CD4-positive, alpha-beta memory T cell (primary cell): ENCODE data around the gene RFFL. TPM values are rescaled to one million over a fixed set of nuclear protein-coding genes. Genes with fewer than 3 reads are reported as not detected.
"Not testable (repeated sequence)": the region's sequence is repeated elsewhere in the genome, so short reads cannot be mapped to it uniquely, and the experiment has no call there.

Experiments used
- CTCF ChIA-PET: fragments of 350-600 bp; sonication (Branson Sonifier 250); formaldehyde crosslinking; loops from one replicate; lab custom pipeline; 2021; ENCODE audit warnings: inconsistent platforms; ENCODE audit not compliant: partially characterized antibody; lab: Charles Lee
- POLR2A ChIA-PET: fragments of 350-600 bp; sonication (Branson Sonifier 250); formaldehyde crosslinking; loops from one replicate; lab custom pipeline; 2021; ENCODE audit not compliant: partially characterized antibody; lab: Charles Lee
- DNase-seq, 5 donors: peaks; one replicate each; pipeline versions ENCODE4 v3.0.0 to v3.0.0-alpha.2; 2020 to 2022; ENCODE audit warnings: mixed read lengths in 1 of 5
- H3K27ac ChIP-seq: one replicate; pipeline ENCODE4 v1.7.0; 2013; ENCODE audit warnings: low read depth, low read length
- H3K27me3 ChIP-seq: 2 replicates; pipeline ENCODE4 v1.7.0; 2013; ENCODE audit warnings: mild to moderate bottlenecking, low read length, moderate library complexity; ENCODE audit not compliant: insufficient read depth
- H3K36me3 ChIP-seq: 2 replicates; pipeline ENCODE4 v1.7.0; 2013; ENCODE audit warnings: mild to moderate bottlenecking, low read length, moderate library complexity; ENCODE audit not compliant: insufficient read depth
- H3K4me1 ChIP-seq: 2 replicates; pipeline ENCODE4 v1.7.0; 2013; ENCODE audit warnings: mild to moderate bottlenecking, low read length, moderate library complexity; ENCODE audit not compliant: insufficient read depth
- H3K4me3 ChIP-seq, 2 donors: one replicate each; pipeline ENCODE4 v1.7.0; 2013; ENCODE audit warnings: low read length in 2 of 2, mild to moderate bottlenecking in 1 of 2
- H3K9me3 ChIP-seq, 2 donors: one replicate each; pipeline ENCODE4 v1.7.0; 2013; ENCODE audit warnings: low read length in 2 of 2, control low read depth in 1 of 2; ENCODE audit not compliant: control insufficient read depth in 1 of 2
- H3K27ac Mint-ChIP-seq, 7 donors: one replicate each; pipeline ENCODE4 v1.8.0; 2020 to 2021; ENCODE audit warnings: mixed read lengths in 7 of 7, mild to moderate bottlenecking in 6 of 7, inconsistent platforms in 3 of 7, moderate library complexity in 3 of 7
- H3K27me3 Mint-ChIP-seq, 2 donors: one replicate each; pipeline ENCODE4 v1.8.0; 2020 to 2021; ENCODE audit warnings: mixed read lengths in 2 of 2
- H3K36me3 Mint-ChIP-seq, 2 donors: one replicate each; pipeline ENCODE4 v1.8.0; 2020 to 2021; ENCODE audit warnings: mixed read lengths in 2 of 2, inconsistent platforms in 1 of 2, mild to moderate bottlenecking in 1 of 2
- H3K4me1 Mint-ChIP-seq, 4 donors: one replicate each; pipeline ENCODE4 v1.8.0; 2020 to 2021; ENCODE audit warnings: mixed read lengths in 4 of 4, mild to moderate bottlenecking in 1 of 4
- H3K4me3 Mint-ChIP-seq, 8 donors: one replicate each; pipeline ENCODE4 v1.8.0; 2020 to 2021; ENCODE audit warnings: mixed read lengths in 8 of 8, mild to moderate bottlenecking in 7 of 8, moderate library complexity in 6 of 8, inconsistent platforms in 3 of 8
- H3K9me3 Mint-ChIP-seq, 8 donors: one replicate each; pipeline ENCODE4 v1.8.0; 2020 to 2021; ENCODE audit warnings: mixed read lengths in 8 of 8, mild to moderate bottlenecking in 5 of 8, inconsistent platforms in 3 of 8, moderate library complexity in 1 of 8
- intact Hi-C: fragments of 100-400 bp; cut with micrococcal nuclease; formaldehyde crosslinking; loops from one replicate; pipeline ENCODE4 v1.15.1; 2023
- polyA plus RNA-seq, 2 donors: library from polyadenylated mRNA; unstranded; fragments of 300-500 nt; fragmentation: Illumina TruSeq; gene quantifications; one replicate each; pipeline ENCODE4 v1.2.3, GENCODE V29; 2021
- total RNA-seq, 2 experiments: library from RNA; stranded (reverse); gene quantifications; one replicate each; pipeline ENCODE4 v1.2.3, GENCODE V29; 2021

The RFFL gene
- total and polyA plus RNA-seq, 4 experiments from 2014 or later, result 48.3 to 82.3 (median 61.6) TPM

- Mint-ChIP-seq H3K4me1 (peaks cover 50 to 81% (median 65%) of the 10 kb centered on the region in 4 donors), H3K9me3 (no peaks in the 10 kb centered on the region), H3K27me3 (no peaks in the 10 kb centered on the region), H3K36me3 (peaks cover under 1 to 3% of the 10 kb centered on the region in 2 donors), H3K4me3 (peak overlapping the region; percentile 74 to 87 (median 86)), H3K27ac (peak overlapping the region; percentile 83 to 96 (median 92))
- no peak for DNase-seq
- peaks cover 91% of the 10 kb centered on the region for H3K4me1 ChIP-seq
- peak overlapping the region; percentile 26 to 35 for H3K4me3 ChIP-seq
- ChIA-PET CTCF (interaction anchor here (0.5 to 5.2 kb wide), 8 partner anchors 9 to 758 kb away, joined by 3 to 45 read pairs (median 6); partner anchors contain the start of gene RFFL), POLR2A (interaction anchor here (1.0 to 12.1 kb wide), 11 partner anchors 8 to 491 kb away, joined by 3 to 179 read pairs (median 5); partner anchors contain the start of gene RFFL)
- no peaks in the 10 kb centered on the region for H3K9me3 ChIP-seq
- H3K27me3 ChIP-seq, result no peaks in the 10 kb centered on the region
- intact Hi-C loops, result loop anchor here (1.0 to 2.0 kb wide), 3 partner anchors 17 to 43 kb away; partner anchors contain the start of gene RFFL
- H3K36me3 ChIP-seq, result no peaks in the 10 kb centered on the region
- H3K27ac ChIP-seq, result peak overlapping the region; percentile 68
Observed at GRCh38 chr17:35046245-35046644, 17.3 kb downstream of the RFFL start.

- Histone ChIP-seq H3K27ac (peak overlapping the region; percentile 68), H3K4me1 (peaks cover 85% of the 10 kb centered on the region)
- H3K9me3 ChIP-seq, H3K36me3 ChIP-seq, DNase-seq, H3K9me3 Mint-ChIP-seq, H3K27me3 ChIP-seq, H3K4me3 ChIP-seq, H3K36me3 Mint-ChIP-seq, intact Hi-C loops, H3K27me3 Mint-ChIP-seq: not testable (repeated sequence)
- peak overlapping the region; percentile 83 to 96 (median 92) for H3K27ac Mint-ChIP-seq
- CTCF ChIA-PET, result interaction anchor here (3.9 to 5.2 kb wide), 2 partner anchors 18 to 23 kb away, joined by 20 to 45 read pairs; partner anchors contain the start of gene RFFL
- POLR2A ChIA-PET, result interaction anchor here (1.3 to 12.1 kb wide), 8 partner anchors 8 to 491 kb away, joined by 4 to 179 read pairs (median 14); partner anchors contain the start of gene RFFL
- H3K4me3 Mint-ChIP-seq, result peak overlapping the region; percentile 74 to 87 (median 86)
- H3K4me1 Mint-ChIP-seq, result peaks cover 49 to 79% (median 64%) of the 10 kb centered on the region in 4 donors
Observed at GRCh38 chr17:35045458-35045979, 18.0 kb downstream of the RFFL start.

- H3K4me3 Mint-ChIP-seq, result peak overlapping the region in 6 of 8 donors; percentile 17 to 75 (median 61)
- peaks cover 71% of the 10 kb centered on the region for H3K4me1 ChIP-seq
- no peaks in the 10 kb centered on the region for H3K36me3 ChIP-seq
- H3K27me3 ChIP-seq, result no peaks in the 10 kb centered on the region
- H3K9me3 ChIP-seq, result no peaks in the 10 kb centered on the region
- no peaks in the 10 kb centered on the region for H3K27me3 Mint-ChIP-seq
- CTCF ChIA-PET, result interaction anchor here (0.7 to 5.2 kb wide), 4 partner anchors 20 to 46 kb away, joined by 4 to 45 read pairs (median 12); partner anchors contain the start of gene RFFL
- peak overlapping the region; percentile 68 for H3K27ac ChIP-seq
- POLR2A ChIA-PET, result interaction anchor here (0.6 to 12.1 kb wide), 4 partner anchors 18 to 82 kb away, joined by 3 to 179 read pairs (median 56); partner anchors contain the start of gene RFFL
- intact Hi-C loops, result no loop called here
- peaks cover 3 to 13% of the 10 kb centered on the region in 2 donors for H3K36me3 Mint-ChIP-seq
- no peaks in the 10 kb centered on the region for H3K9me3 Mint-ChIP-seq
- no peak for DNase-seq
- H3K4me1 Mint-ChIP-seq, result peaks cover 47 to 78% (median 60%) of the 10 kb centered on the region in 4 donors
- peak overlapping the region; percentile 83 to 96 (median 93) for H3K27ac Mint-ChIP-seq
- no peak overlapping the region for H3K4me3 ChIP-seq
Observed at GRCh38 chr17:35044181-35044580, 19.3 kb downstream of the RFFL start.

GRCh38 chr17:35041390-35041789, 22.1 kb downstream of the RFFL start:
- H3K27me3 Mint-ChIP-seq, result no peaks in the 10 kb centered on the region

GRCh38 chr17:35038453-35038852, 25.1 kb downstream of the RFFL start:
- CTCF ChIA-PET, result interaction anchor here (1.3 kb wide), 1 partner anchor 25 kb away, joined by 4 read pairs; the partner anchor contains the start of gene RFFL
- H3K36me3 ChIP-seq, result no peaks in the 10 kb centered on the region

More at GRCh38 chr17:35041390-35041789, 22.1 kb downstream of the RFFL start:
- Mint-ChIP-seq H3K4me3 (peak overlapping the region in 1 of 8 donors; percentile 36), H3K36me3 (peaks cover 7 to 20% of the 10 kb centered on the region in 2 donors), H3K9me3 (no peaks in the 10 kb centered on the region), H3K4me1 (peaks cover 38 to 71% (median 54%) of the 10 kb centered on the region in 4 donors), H3K27ac (peak overlapping the region in 4 of 7 donors; percentile 17 to 81 (median 47))
- Histone ChIP-seq H3K4me1 (peaks cover 45% of the 10 kb centered on the region), H3K36me3 (no peaks in the 10 kb centered on the region), H3K27ac (no peak overlapping the region), H3K4me3 (no peak overlapping the region), H3K27me3 (no peaks in the 10 kb centered on the region), H3K9me3 (no peaks in the 10 kb centered on the region)
- POLR2A ChIA-PET, result interaction anchor here (0.6 to 10.0 kb wide), 8 partner anchors 8 to 39 kb away, joined by 3 to 107 read pairs (median 4); partner anchors contain the start of gene RFFL
- intact Hi-C loops, result no loop called here
- CTCF ChIA-PET, result interaction anchor here (0.6 to 2.3 kb wide), 8 partner anchors 10 to 48 kb away, joined by 3 to 18 read pairs (median 6); partner anchors contain the start of gene RFFL
- DNase-seq, result no peak

GRCh38 chr17:35030780-35031179, 32.7 kb downstream of the RFFL start:
- no peaks in the 10 kb centered on the region for H3K27me3 Mint-ChIP-seq
- intact Hi-C loops, result no loop called here
- H3K27ac Mint-ChIP-seq, result no peak overlapping the region
- H3K36me3 Mint-ChIP-seq, result peaks cover 16 to 24% of the 10 kb centered on the region in 2 donors
- H3K4me3 Mint-ChIP-seq, result no peak overlapping the region
- H3K4me1 Mint-ChIP-seq, result peaks cover 22 to 32% (median 26%) of the 10 kb centered on the region in 4 donors
- H3K36me3 ChIP-seq, result no peaks in the 10 kb centered on the region
- H3K4me3 ChIP-seq, result no peak overlapping the region
- H3K9me3 ChIP-seq, result no peaks in the 10 kb centered on the region
- ChIA-PET POLR2A (interaction anchor here (1.3 kb wide), 1 partner anchor 32 kb away, joined by 5 read pairs; the partner anchor contains the start of gene RFFL), CTCF (interaction anchor here (1.2 kb wide), 1 partner anchor 32 kb away, joined by 4 read pairs; the partner anchor contains the start of gene RFFL)
- no peak overlapping the region for H3K27ac ChIP-seq
- no peaks in the 10 kb centered on the region for H3K9me3 Mint-ChIP-seq
- DNase-seq, result no peak
- no peaks in the 10 kb centered on the region for H3K27me3 ChIP-seq
- peaks cover 23% of the 10 kb centered on the region for H3K4me1 ChIP-seq

More at GRCh38 chr17:35038453-35038852, 25.1 kb downstream of the RFFL start:
- no peak overlapping the region for H3K4me3 Mint-ChIP-seq
- peaks cover 11 to 20% of the 10 kb centered on the region in 2 donors for H3K36me3 Mint-ChIP-seq
- no peaks in the 10 kb centered on the region for H3K27me3 Mint-ChIP-seq
- no peak overlapping the region for H3K27ac ChIP-seq
- no peaks in the 10 kb centered on the region for H3K9me3 Mint-ChIP-seq
- H3K27me3 ChIP-seq, result no peaks in the 10 kb centered on the region
- POLR2A ChIA-PET, result interaction anchor here (1.4 kb wide), 1 partner anchor 8 kb away, joined by 5 read pairs; no protein-coding TSS in a partner anchor
- no peak overlapping the region for H3K4me3 ChIP-seq
- H3K4me1 Mint-ChIP-seq, result peaks cover 22 to 47% (median 34%) of the 10 kb centered on the region in 4 donors
- no peak for DNase-seq
- peaks cover 18% of the 10 kb centered on the region for H3K4me1 ChIP-seq
- intact Hi-C loops, result no loop called here
- no peaks in the 10 kb centered on the region for H3K9me3 ChIP-seq
- H3K27ac Mint-ChIP-seq, result no peak overlapping the region
